ENCODE measurements around the gene IFI27.
A peak's percentile ranks its signal among the peaks of the same experiment; 100 is the strongest.
"Not testable (repeated sequence)": the region's sequence is repeated elsewhere in the genome, so short reads cannot be mapped to it uniquely, and the experiment has no call there.

The IFI27 gene

GRCh38 chr14:94110552-94111181 is at the start of gene IFI27:
Gene IFI27 (plus strand): TSS chr14:94110736.
- no peak for DNase-seq

GRCh38 chr14:94062344-94062940 is 48.1 kb upstream of the IFI27 start:
- no peak for DNase-seq

GRCh38 chr14:94066089-94066676 is 44.4 kb upstream of the IFI27 start:
- DNase-seq, result peak; percentile 45

GRCh38 chr14:94072076-94072475 is 38.5 kb upstream of the IFI27 start:
- DNase-seq, result not testable (repeated sequence)

GRCh38 chr14:94074534-94074933 is 36.0 kb upstream of the IFI27 start:
- no peak for DNase-seq

- no peak for DNase-seq
Observed at GRCh38 chr14:94075008-94075407, 35.5 kb upstream of the IFI27 start.

- DNase-seq, result no peak
Observed at GRCh38 chr14:94077111-94077821, 33.3 kb upstream of the IFI27 start.

GRCh38 chr14:94077823-94078222 is 32.7 kb upstream of the IFI27 start:
- no peak for DNase-seq

GRCh38 chr14:94079891-94080620 is 30.5 kb upstream of the IFI27 start:
- no peak for DNase-seq

- DNase-seq, result peak; percentile 97
Observed at GRCh38 chr14:94080621-94081385, 29.7 kb upstream of the IFI27 start, which contains the start of the genes DDX24 and IFI27L1. Gene DDX24 (minus strand): TSS chr14:94081202. CDS start chr14:94079742, 1,460 bp downstream. Gene IFI27L1 (plus strand): TSS chr14:94081310. CDS start chr14:94096938, 15,628 bp downstream.

- peak; percentile 38 for DNase-seq
Observed at GRCh38 chr14:94081386-94081820, 29.1 kb upstream of the IFI27 start.

- DNase-seq, result no peak
Observed at GRCh38 chr14:94087891-94088290, 22.6 kb upstream of the IFI27 start.

- no peak for DNase-seq
Observed at GRCh38 chr14:94088516-94088915, 22.0 kb upstream of the IFI27 start.

- DNase-seq, result no peak
Observed at GRCh38 chr14:94089479-94089878, 21.1 kb upstream of the IFI27 start.

- DNase-seq, result no peak
Observed at GRCh38 chr14:94093418-94093817, 17.1 kb upstream of the IFI27 start.

- no peak for DNase-seq
Observed at GRCh38 chr14:94097091-94097490, 13.4 kb upstream of the IFI27 start.

- DNase-seq, result no peak
Observed at GRCh38 chr14:94098326-94098992, 12.1 kb upstream of the IFI27 start.

GRCh38 chr14:94099006-94099405 is 11.5 kb upstream of the IFI27 start:
- DNase-seq, result no peak

- no peak for DNase-seq
Observed at GRCh38 chr14:94100847-94101246, 9.7 kb upstream of the IFI27 start.

- no peak for DNase-seq
Observed at GRCh38 chr14:94101748-94102147, 8.8 kb upstream of the IFI27 start.

- no peak for DNase-seq
Observed at GRCh38 chr14:94102768-94103482, 7.6 kb upstream of the IFI27 start.

Data from COR-L47 (cell line).